ENCODE results near the gene ANKDD1A.

DNA sequence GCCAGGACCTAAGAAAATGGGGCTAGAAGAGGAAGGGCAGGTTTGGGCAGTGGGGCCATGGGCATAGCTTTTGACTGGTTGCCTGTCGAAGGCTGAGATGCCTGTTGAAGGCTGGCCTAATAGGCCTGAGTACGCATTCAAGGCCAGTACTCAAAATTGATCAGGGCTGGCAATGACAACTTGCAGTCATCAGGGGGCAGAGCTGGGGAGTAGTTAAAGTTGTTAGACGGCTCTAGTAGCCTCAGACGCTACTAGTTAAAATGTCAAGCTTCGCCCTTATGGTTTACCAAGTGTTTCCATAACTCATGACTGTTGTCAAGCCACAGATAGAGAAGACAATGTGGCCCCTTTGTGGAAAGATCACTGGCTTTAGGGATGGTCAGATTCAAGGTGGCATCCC lies 49.3 kb downstream of the ANKDD1A start:
- TF ChIP-seq GABPB1 (CRISPR knock-in tag; IDR thresholded peaks at IDR 0.05): no peak
- no peak for TF ChIP-seq ETV6 (CRISPR knock-in tag; IDR thresholded peaks at IDR 0.05)
- TF ChIP-seq, protein P1, sequence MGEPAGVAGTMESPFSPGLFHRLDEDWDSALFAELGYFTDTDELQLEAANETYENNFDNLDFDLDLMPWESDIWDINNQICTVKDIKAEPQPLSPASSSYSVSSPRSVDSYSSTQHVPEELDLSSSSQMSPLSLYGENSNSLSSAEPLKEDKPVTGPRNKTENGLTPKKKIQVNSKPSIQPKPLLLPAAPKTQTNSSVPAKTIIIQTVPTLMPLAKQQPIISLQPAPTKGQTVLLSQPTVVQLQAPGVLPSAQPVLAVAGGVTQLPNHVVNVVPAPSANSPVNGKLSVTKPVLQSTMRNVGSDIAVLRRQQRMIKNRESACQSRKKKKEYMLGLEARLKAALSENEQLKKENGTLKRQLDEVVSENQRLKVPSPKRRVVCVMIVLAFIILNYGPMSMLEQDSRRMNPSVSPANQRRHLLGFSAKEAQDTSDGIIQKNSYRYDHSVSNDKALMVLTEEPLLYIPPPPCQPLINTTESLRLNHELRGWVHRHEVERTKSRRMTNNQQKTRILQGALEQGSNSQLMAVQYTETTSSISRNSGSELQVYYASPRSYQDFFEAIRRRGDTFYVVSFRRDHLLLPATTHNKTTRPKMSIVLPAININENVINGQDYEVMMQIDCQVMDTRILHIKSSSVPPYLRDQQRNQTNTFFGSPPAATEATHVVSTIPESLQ (CRISPR knock-in tag; IDR thresholded peaks at IDR 0.05): no peak
- TF ChIP-seq, protein P2, sequence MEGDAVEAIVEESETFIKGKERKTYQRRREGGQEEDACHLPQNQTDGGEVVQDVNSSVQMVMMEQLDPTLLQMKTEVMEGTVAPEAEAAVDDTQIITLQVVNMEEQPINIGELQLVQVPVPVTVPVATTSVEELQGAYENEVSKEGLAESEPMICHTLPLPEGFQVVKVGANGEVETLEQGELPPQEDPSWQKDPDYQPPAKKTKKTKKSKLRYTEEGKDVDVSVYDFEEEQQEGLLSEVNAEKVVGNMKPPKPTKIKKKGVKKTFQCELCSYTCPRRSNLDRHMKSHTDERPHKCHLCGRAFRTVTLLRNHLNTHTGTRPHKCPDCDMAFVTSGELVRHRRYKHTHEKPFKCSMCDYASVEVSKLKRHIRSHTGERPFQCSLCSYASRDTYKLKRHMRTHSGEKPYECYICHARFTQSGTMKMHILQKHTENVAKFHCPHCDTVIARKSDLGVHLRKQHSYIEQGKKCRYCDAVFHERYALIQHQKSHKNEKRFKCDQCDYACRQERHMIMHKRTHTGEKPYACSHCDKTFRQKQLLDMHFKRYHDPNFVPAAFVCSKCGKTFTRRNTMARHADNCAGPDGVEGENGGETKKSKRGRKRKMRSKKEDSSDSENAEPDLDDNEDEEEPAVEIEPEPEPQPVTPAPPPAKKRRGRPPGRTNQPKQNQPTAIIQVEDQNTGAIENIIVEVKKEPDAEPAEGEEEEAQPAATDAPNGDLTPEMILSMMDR (IDR thresholded peaks at IDR 0.05): no peak
- no peak for TF ChIP-seq KAT7 (CRISPR knock-in tag; IDR thresholded peaks at IDR 0.05; ENCODE audit: borderline replicate concordance)
- TF ChIP-seq, protein P3, sequence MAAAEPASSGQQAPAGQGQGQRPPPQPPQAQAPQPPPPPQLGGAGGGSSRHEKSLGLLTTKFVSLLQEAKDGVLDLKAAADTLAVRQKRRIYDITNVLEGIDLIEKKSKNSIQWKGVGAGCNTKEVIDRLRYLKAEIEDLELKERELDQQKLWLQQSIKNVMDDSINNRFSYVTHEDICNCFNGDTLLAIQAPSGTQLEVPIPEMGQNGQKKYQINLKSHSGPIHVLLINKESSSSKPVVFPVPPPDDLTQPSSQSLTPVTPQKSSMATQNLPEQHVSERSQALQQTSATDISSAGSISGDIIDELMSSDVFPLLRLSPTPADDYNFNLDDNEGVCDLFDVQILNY (CRISPR knock-in tag; IDR thresholded peaks at IDR 0.05): no peak
- no peak for TF ChIP-seq ZBTB21 (CRISPR knock-in tag; IDR thresholded peaks at IDR 0.05; ENCODE audit: borderline replicate concordance)
- TF ChIP-seq, protein P4, sequence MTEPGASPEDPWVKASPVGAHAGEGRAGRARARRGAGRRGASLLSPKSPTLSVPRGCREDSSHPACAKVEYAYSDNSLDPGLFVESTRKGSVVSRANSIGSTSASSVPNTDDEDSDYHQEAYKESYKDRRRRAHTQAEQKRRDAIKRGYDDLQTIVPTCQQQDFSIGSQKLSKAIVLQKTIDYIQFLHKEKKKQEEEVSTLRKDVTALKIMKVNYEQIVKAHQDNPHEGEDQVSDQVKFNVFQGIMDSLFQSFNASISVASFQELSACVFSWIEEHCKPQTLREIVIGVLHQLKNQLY (CRISPR knock-in tag; IDR thresholded peaks at IDR 0.05): no peak
- TF ChIP-seq, protein P5, sequence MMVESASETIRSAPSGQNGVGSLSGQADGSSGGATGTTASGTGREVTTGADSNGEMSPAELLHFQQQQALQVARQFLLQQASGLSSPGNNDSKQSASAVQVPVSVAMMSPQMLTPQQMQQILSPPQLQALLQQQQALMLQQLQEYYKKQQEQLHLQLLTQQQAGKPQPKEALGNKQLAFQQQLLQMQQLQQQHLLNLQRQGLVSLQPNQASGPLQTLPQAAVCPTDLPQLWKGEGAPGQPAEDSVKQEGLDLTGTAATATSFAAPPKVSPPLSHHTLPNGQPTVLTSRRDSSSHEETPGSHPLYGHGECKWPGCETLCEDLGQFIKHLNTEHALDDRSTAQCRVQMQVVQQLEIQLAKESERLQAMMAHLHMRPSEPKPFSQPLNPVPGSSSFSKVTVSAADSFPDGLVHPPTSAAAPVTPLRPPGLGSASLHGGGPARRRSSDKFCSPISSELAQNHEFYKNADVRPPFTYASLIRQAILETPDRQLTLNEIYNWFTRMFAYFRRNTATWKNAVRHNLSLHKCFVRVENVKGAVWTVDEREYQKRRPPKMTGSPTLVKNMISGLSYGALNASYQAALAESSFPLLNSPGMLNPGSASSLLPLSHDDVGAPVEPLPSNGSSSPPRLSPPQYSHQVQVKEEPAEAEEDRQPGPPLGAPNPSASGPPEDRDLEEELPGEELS (CRISPR knock-in tag; IDR thresholded peaks at IDR 0.05): no peak
- TF ChIP-seq, protein P6, sequence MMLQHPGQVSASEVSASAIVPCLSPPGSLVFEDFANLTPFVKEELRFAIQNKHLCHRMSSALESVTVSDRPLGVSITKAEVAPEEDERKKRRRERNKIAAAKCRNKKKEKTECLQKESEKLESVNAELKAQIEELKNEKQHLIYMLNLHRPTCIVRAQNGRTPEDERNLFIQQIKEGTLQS (CRISPR knock-in tag; conservative IDR thresholded peaks at IDR 0.05): no peak
- TF ChIP-seq, protein P7, sequence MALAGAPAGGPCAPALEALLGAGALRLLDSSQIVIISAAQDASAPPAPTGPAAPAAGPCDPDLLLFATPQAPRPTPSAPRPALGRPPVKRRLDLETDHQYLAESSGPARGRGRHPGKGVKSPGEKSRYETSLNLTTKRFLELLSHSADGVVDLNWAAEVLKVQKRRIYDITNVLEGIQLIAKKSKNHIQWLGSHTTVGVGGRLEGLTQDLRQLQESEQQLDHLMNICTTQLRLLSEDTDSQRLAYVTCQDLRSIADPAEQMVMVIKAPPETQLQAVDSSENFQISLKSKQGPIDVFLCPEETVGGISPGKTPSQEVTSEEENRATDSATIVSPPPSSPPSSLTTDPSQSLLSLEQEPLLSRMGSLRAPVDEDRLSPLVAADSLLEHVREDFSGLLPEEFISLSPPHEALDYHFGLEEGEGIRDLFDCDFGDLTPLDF (CRISPR knock-in tag; IDR thresholded peaks at IDR 0.05): no peak
- TF ChIP-seq, protein P8, sequence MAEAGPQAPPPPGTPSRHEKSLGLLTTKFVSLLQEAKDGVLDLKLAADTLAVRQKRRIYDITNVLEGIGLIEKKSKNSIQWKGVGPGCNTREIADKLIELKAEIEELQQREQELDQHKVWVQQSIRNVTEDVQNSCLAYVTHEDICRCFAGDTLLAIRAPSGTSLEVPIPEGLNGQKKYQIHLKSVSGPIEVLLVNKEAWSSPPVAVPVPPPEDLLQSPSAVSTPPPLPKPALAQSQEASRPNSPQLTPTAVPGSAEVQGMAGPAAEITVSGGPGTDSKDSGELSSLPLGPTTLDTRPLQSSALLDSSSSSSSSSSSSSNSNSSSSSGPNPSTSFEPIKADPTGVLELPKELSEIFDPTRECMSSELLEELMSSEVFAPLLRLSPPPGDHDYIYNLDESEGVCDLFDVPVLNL (CRISPR knock-in tag; IDR thresholded peaks at IDR 0.05; ENCODE audit: borderline replicate concordance, low read depth): no peak
- TF ChIP-seq CREB1 (CRISPR knock-in tag; IDR thresholded peaks at IDR 0.05): no peak

All from WTC11 (cell line).